DOHH2 (cell line): Measurements from ENCODE around the gene XKR3.
"Not testable (repeated sequence)": the region's sequence is repeated elsewhere in the genome, so short reads cannot be mapped to it uniquely, and the experiment has no call there.

Experiments
- H3F3A ChIP-seq: fragments of 200-600 bp; sonication (generic), shearing (Covaris generic); 2 replicates; pipeline ENCODE4 v1.6.0; 2016; ENCODE audit warnings: antibody characterized with exemption, mild to moderate bottlenecking; ENCODE audit not compliant: control insufficient read depth, insufficient read depth
- H3K27ac ChIP-seq: fragments of 200-600 bp; sonication (generic); 2 replicates; pipeline ENCODE4 v1.5.1; 2014; ENCODE audit warnings: low read depth, mild to moderate bottlenecking, low read length, moderate library complexity
- H3K27me3 ChIP-seq: fragments of 200-600 bp; sonication (generic); 2 replicates; pipeline ENCODE4 v1.6.1; 2014; ENCODE audit warnings: mild to moderate bottlenecking, low read length, mixed read lengths; ENCODE audit not compliant: control insufficient read depth
- H3K36me3 ChIP-seq: fragments of 200-600 bp; sonication (generic); 2 replicates; pipeline ENCODE4 v1.6.1; 2014; ENCODE audit warnings: mild to moderate bottlenecking, low read length, moderate library complexity, mixed read lengths; ENCODE audit not compliant: control insufficient read depth
- H3K4me1 ChIP-seq: fragments of 200-600 bp; sonication (generic); 2 replicates; pipeline ENCODE4 v1.6.1; 2014; ENCODE audit warnings: mild to moderate bottlenecking, low read length, mixed read lengths; ENCODE audit not compliant: control insufficient read depth
- H3K4me2 ChIP-seq: fragments of 200-600 bp; sonication (generic); 2 replicates; pipeline ENCODE4 v1.6.0; 2014; ENCODE audit warnings: mild to moderate bottlenecking, low read length, moderate library complexity
- H3K4me3 ChIP-seq: fragments of 200-600 bp; sonication (generic); 2 replicates; pipeline ENCODE4 v1.5.1; 2014; ENCODE audit warnings: mild to moderate bottlenecking, low read length, mixed read lengths
- H3K79me2 ChIP-seq: fragments of 200-600 bp; sonication (generic); 2 replicates; pipeline ENCODE4 v1.6.1; 2014; ENCODE audit warnings: mild to moderate bottlenecking, low read length, mixed read lengths; ENCODE audit not compliant: control insufficient read depth
- H3K9me2 ChIP-seq: fragments of 200-600 bp; sonication (generic); replicated peaks from 2 replicates; pipeline ENCODE4 v1.6.1; 2014; ENCODE audit warnings: mild to moderate bottlenecking, low read length, mixed read lengths; ENCODE audit not compliant: control insufficient read depth
- H3K9me3 ChIP-seq: fragments of 200-600 bp; sonication (generic); 2 replicates; pipeline ENCODE4 v1.6.1; 2014; ENCODE audit warnings: antibody characterized with exemption, low read length, mixed read lengths; ENCODE audit not compliant: control insufficient read depth, insufficient read depth
- H4K20me1 ChIP-seq: fragments of 200-600 bp; sonication (generic); 2 replicates; pipeline ENCODE4 v1.6.0; 2014; ENCODE audit warnings: low read depth, mild to moderate bottlenecking, antibody characterized with exemption, low read length, moderate library complexity; ENCODE audit not compliant: control insufficient read depth, insufficient read depth
- CTCF ChIP-seq: fragments of 200-600 bp; sonication (generic); IDR thresholded peaks from one replicate; pipeline ENCODE4 v1.5.1; 2014; ENCODE audit warnings: antibody characterized with exemption, mild to moderate bottlenecking, low read depth, low read length; ENCODE audit not compliant: poor library complexity, severe bottlenecking
- EZH2phosphoT487 ChIP-seq: fragments of 200-600 bp; sonication (generic); IDR thresholded peaks from 2 replicates; pipeline ENCODE4 v1.6.1; 2017; ENCODE audit warnings: borderline replicate concordance, mild to moderate bottlenecking, antibody characterized with exemption, low read length, moderate library complexity, mixed read lengths

XKR3 gene

GRCh38 chr22:16801088-16801487, 24.1 kb downstream of the XKR3 start:
- no peaks in the 10 kb centered on the region for H3K9me2 ChIP-seq
- H3K79me2 ChIP-seq: no peaks in the 10 kb centered on the region
- no peak overlapping the region for H3K27ac ChIP-seq
- H3K4me2 ChIP-seq: no peak overlapping the region
- TF ChIP-seq EZH2phosphoT487: no peak
- no peak for TF ChIP-seq CTCF
- peaks cover 26% of the 10 kb centered on the region for H3K4me1 ChIP-seq
- no peaks in the 10 kb centered on the region for H4K20me1 ChIP-seq
- H3K9me3 ChIP-seq: no peaks in the 10 kb centered on the region
- no peaks in the 10 kb centered on the region for H3K36me3 ChIP-seq
- 0 out of 2 replicates have a peak, but pooled peaks cover 2% of the 10 kb centered on the region for H3F3A ChIP-seq
- H3K4me3 ChIP-seq: no peak overlapping the region
- no peaks in the 10 kb centered on the region for H3K27me3 ChIP-seq

DNA sequence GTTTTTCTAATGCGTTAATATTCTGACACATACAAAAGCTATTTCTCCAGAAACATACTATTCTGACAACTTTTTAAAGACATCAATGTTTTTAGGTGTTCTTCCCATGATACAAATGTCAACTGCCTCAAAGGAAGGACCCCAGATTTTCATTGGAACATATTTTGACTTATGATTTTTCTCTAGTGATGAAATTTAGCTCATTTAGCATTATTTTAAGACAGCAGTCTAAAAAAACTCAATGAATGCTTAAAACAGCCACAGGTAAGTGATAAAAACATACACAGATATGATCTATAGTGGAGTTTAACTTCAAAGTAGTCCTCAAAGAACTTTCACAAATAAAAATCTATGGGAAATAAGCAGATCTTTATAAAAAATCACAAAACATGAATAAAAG, 24.9 kb downstream of the XKR3 start:
- Histone ChIP-seq H3K27ac (no peak overlapping the region), H3K36me3 (no peaks in the 10 kb centered on the region), H3K9me3 (no peaks in the 10 kb centered on the region), H4K20me1 (no peaks in the 10 kb centered on the region), H3K9me2 (no peaks in the 10 kb centered on the region), H3F3A (0 out of 2 replicates have a peak, but pooled peaks cover 2% of the 10 kb centered on the region), H3K4me1 (peaks cover 20% of the 10 kb centered on the region), H3K79me2 (no peaks in the 10 kb centered on the region), H3K4me2 (no peak overlapping the region), H3K27me3 (no peaks in the 10 kb centered on the region), H3K4me3 (no peak overlapping the region)
- no peak for TF ChIP-seq CTCF
- TF ChIP-seq EZH2phosphoT487: no peak

GRCh38 chr22:16795504-16795903, 29.7 kb downstream of the XKR3 start:
- not testable (repeated sequence) for H4K20me1 ChIP-seq, H3K27ac ChIP-seq, H3K79me2 ChIP-seq, H3K9me2 ChIP-seq, H3K27me3 ChIP-seq, H3K9me3 ChIP-seq, H3K36me3 ChIP-seq, H3K4me2 ChIP-seq, H3F3A ChIP-seq, H3K4me3 ChIP-seq, H3K4me1 ChIP-seq

- Histone ChIP-seq H3K27ac (no peak overlapping the region), H3K4me3 (no peak overlapping the region), H3K9me2 (no peaks in the 10 kb centered on the region), H3K27me3 (no peaks in the 10 kb centered on the region), H3K4me2 (no peak overlapping the region), H3K4me1 (peaks cover 8% of the 10 kb centered on the region), H3K79me2 (no peaks in the 10 kb centered on the region), H4K20me1 (no peaks in the 10 kb centered on the region), H3K9me3 (no peaks in the 10 kb centered on the region), H3K36me3 (no peaks in the 10 kb centered on the region), H3F3A (no peaks in the 10 kb centered on the region)
- no peak for TF ChIP-seq EZH2phosphoT487
- no peak for TF ChIP-seq CTCF
Observed at GRCh38 chr22:16793831-16794230, 31.4 kb downstream of the XKR3 start.
